NCI-H2196 (cell line): ENCODE data around the gene FUT1.
"Not testable (repeated sequence)": the region's sequence is repeated elsewhere in the genome, so short reads cannot be mapped to it uniquely, and the experiment has no call there.

ENCODE experiments used
- DNase-seq: peaks from one replicate; lab custom pipeline; 2025; ENCODE audit not compliant: unreplicated experiment; lab: John Stamatoyannopoulos, UW

The FUT1 gene

GRCh38 chr19:48752496-48753365 is at the start of gene FUT1:
Gene FUT1, minus strand, starts transcription at chr19:48752641. Its CDS starts 1,360 bp downstream, at chr19:48751281.
- DNase-seq: peak; percentile 97

DNA sequence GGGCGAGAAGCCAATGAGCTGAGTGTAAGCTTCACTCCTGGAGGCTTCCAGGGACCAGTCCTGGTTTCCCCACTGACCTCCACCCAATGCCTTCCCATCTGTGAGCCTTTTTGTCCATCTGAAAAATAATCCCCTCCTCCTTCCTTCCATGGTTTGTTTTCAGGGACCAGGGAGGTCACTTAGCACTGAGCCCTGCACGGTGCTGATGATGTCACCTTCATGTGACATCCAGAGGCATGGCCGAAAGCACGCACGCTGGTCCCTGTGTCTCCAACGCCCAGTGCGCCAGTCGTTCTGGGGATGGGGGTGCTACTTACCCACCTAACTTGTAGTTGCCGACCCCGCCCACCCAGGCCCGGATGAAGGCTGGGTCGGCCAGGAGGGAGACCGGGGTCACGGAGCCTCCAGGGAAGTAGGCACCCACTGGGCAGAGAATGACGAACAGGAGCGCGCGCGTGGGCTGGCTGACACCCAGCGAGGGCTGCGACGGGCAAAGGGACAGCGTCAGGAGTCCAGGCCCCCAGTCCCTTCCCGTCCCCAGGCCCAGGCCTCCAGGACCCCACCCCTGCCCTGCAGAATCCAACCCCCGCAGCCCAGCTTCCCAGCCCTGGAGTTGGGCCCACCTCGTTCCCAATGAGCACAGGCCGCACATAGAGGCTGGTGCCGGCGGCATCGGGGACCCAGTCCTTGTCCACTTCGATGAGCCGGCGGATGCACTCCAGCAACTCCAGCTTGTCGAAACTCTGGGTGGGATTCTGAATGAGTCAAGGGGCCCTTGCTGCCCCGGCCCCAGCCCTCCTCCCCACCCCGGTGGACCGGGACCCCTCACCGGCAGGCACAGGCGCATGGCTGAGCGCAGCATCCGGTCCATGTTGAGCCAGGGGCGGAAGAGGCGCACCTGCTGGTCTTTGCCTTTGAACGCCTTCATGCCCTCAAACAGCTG is 47.2 kb upstream of the FUT1 start:
- no peak for DNase-seq

DNA sequence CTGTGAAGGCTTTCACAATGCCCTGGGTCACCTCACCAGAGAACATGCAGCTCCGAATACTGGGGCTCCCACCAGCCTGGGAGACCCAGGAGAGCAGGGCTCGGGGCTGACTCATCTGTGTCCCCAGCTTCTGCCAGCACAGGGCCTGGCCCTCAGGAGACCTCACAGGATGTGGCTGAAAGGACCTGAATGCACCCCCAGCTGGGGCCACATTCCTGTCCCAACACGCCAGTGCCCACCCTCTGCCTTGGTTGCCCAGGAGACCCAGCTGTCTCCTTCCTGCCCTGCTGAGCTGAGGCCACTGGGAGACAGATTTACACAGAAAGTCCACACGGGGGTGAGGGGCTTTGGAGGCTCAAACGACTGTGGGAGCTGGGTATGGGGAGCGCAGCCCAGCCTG is 46.5 kb upstream of the FUT1 start:
- DNase-seq: no peak

GRCh38 chr19:48797103-48797502 is 44.7 kb upstream of the FUT1 start:
- DNase-seq: no peak

DNA sequence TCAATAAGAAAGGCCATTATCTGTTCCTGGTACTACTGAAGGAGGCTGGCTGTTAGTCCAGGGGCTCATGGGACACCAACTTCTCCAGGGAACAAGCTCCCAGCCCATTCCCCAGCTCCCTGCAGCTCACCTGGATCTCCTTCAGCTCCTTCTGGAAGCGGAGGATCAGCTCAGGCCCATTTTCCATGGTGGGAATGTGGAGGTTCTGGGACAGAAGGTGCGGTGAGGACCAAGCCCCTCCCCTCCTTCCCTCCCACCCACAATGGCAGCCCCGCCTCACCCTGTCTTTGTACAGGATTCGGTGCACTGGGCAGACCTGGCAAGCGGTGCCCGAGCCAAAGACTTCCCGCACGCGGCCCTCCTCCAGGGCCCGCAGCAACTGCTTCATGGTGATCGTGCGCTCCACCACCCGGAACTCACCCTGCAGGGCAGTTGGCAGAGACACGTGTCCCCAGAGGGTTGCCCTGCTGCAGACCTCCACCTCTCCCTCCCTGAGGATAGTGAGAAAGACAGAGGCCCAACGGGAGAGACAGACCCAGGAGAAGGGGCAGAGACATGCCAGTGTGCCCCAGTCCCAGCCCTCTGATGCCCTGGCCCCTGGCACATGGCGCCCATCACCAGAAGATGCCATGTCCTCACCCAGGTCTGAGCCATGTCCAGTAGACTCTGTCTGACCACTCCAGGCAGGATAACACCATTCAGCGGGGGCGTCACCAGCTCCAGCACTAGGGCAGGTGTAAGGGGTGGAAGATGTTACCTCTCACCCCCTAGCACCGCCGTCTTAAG is 44.0 kb upstream of the FUT1 start:
- no peak for DNase-seq

DNA sequence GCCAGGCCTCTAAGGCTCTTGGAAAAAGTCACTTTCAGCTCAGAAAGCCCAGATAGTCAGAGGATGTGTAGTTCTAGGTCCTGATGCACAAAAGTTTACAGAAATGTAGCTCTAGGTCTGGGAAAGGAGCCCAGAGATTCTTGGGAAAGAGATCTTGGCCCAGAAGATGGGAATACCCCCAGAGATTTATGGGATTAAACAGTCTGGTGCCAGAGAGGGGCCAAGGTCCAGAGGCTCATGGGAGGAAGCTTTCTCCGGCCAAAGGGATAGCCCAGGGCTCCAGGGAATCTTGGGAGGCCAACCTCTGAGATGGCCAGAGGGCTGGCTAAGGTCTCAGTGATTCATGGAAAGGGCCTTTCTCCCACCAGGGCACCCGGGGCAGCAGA is 43.2 kb upstream of the FUT1 start:
- no peak for DNase-seq

- peak; percentile 94 for DNase-seq
Measured at GRCh38 chr19:48795055-48795684, 42.7 kb upstream of the FUT1 start.

- DNase-seq: no peak
Measured at GRCh38 chr19:48794291-48794690, 41.9 kb upstream of the FUT1 start.

- DNase-seq: no peak
Measured at GRCh38 chr19:48793271-48793670, 40.8 kb upstream of the FUT1 start.

GRCh38 chr19:48787331-48787730 is 34.9 kb upstream of the FUT1 start:
- not testable (repeated sequence) for DNase-seq

- DNase-seq: not testable (repeated sequence)
Measured at GRCh38 chr19:48786422-48786821, 34.0 kb upstream of the FUT1 start.

DNA sequence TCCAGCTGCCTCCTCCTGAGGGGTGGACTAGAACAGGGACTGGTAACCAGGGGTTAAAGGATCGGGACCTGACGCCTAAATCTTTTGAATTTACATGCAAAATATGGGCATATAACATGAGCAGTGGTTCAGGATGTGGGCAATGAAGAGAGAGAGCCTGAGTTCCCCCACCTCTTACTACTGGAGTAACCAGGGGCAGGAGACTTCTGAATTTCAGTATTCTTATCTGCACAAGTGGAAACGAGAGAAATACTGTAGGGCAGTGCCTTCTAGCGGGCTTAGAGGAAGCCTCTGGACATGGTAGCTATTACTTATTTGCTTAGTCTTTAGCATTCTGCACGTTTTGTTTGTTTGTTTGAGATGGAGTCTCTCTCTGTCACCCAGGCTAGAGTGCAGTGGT is 32.1 kb upstream of the FUT1 start:
- DNase-seq: no peak

DNA sequence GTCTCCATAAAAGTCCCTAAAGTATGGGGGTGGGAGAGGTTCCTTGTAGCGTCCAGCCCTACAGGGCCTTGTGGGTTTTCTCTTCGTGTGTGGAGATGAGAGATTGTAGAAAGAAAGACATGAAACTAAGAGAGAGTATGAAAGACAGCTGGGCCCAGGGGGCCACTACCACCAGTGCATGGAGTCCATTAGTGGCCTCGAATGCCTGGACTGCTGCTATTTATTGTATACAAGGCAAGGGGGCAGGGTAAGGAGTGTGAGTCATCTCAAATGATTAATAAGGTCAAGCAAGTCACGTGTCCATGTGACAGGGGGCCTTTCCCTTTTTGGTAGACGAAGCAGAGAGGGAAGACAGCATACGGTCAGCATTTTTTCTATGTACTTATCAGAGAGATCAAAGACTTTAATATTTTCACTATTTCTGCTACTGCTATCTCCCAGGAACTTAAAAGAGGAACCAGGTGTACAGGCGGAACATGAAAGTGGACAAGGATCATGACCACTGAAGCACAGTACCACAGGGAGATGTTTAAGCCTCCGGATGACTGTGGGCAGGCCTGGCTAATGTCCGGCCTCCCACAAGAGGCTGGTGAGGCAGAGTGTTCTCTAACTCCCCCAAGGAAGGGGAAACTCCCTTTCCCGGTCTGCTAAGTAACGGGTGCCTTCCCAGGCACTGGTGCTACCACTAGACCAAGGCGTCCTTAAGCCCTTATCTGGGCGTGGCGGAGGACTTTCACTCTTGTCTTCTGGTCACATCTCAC is 28.4 kb upstream of the FUT1 start:
- DNase-seq: no peak

- DNase-seq: no peak
Measured at GRCh38 chr19:48779636-48780035, 27.2 kb upstream of the FUT1 start.

DNA sequence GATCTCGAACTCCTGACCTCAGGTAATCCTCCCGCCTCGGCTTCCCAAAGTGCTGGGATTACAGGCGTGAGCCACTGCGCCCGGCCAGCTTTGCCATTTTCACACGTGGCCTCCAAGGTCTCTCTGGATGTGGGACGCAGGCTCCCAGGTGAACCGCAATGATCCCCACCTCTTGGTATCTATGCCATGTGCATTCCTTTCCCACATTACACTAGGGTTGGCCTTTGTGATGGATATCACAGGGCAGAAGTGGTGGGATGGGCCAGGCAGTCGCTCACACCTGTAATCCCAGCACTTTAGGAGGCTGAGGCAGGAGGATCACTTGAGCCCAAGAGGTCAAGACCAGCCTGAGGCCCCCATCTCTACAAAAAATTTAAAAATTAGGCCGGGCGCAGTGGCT is 25.3 kb upstream of the FUT1 start:
- DNase-seq: no peak

- no peak for DNase-seq
Measured at GRCh38 chr19:48777139-48777538, 24.7 kb upstream of the FUT1 start.

GRCh38 chr19:48772503-48772953 is 20.1 kb upstream of the FUT1 start:
- peak; percentile 12 for DNase-seq

GRCh38 chr19:48770734-48771472 is 18.5 kb upstream of the FUT1 start:
- DNase-seq: no peak

DNA sequence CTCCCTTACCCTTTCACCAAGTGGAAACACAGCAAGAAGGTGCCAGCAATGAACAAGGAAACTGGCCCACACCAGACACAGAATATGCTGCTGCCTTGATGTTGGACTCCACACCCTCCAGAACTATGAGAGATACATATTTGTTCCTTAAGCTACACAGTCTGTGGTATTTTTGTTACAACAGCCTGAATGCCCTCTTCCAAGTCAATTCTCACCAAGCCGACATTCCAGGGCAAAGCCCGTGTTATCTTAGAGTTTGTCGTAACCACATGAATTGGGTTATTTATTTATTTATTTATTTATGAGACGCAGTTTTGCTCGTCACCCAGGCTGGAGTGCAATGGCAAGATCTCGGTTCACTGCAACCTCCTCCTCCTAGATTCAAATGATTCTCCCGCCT is 17.8 kb upstream of the FUT1 start:
- DNase-seq: no peak
